GM23248 (cell line): Measurements from ENCODE around the gene SRF. TPM values are rescaled to one million over a fixed set of nuclear protein-coding genes. Genes with fewer than 3 reads are reported as not detected.

ENCODE experiments used
- DNase-seq: peaks from one replicate; pipeline ENCODE4 v3.0.0-alpha.2; 2015
- H2AFZ ChIP-seq: fragments of 200-600 bp; sonication (generic); 2 replicates; pipeline ENCODE4 v1.6.1; 2016; ENCODE audit warnings: antibody characterized with exemption
- H3F3A ChIP-seq: fragments of 200-600 bp; sonication (generic); 2 replicates; pipeline ENCODE4 v1.6.1; 2016; ENCODE audit warnings: mild to moderate bottlenecking, antibody characterized with exemption, mixed run types; ENCODE audit not compliant: insufficient read depth
- H3K27ac ChIP-seq: fragments of 200-600 bp; sonication (generic); 2 replicates; pipeline ENCODE4 v1.5.1; 2016; ENCODE audit warnings: mild to moderate bottlenecking
- H3K27me3 ChIP-seq: fragments of 200-600 bp; sonication (generic); replicated peaks from 2 replicates; pipeline ENCODE4 v1.6.1; 2016; ENCODE audit warnings: mild to moderate bottlenecking; ENCODE audit not compliant: insufficient read depth
- H3K36me3 ChIP-seq: fragments of 200-600 bp; sonication (generic); 2 replicates; pipeline ENCODE4 v1.6.1; 2016; ENCODE audit warnings: low read depth, mild to moderate bottlenecking
- H3K4me1 ChIP-seq: fragments of 200-600 bp; sonication (generic); 2 replicates; pipeline ENCODE4 v1.6.1; 2016; ENCODE audit warnings: mild to moderate bottlenecking; ENCODE audit not compliant: insufficient read depth
- H3K4me2 ChIP-seq: fragments of 200-600 bp; sonication (generic); one replicate; pipeline ENCODE4 v1.6.1; 2016; ENCODE audit warnings: mild to moderate bottlenecking; ENCODE audit not compliant: unreplicated experiment
- H3K4me3 ChIP-seq: fragments of 200-600 bp; sonication (generic); 2 replicates; pipeline ENCODE4 v1.5.1; 2016; ENCODE audit warnings: mild to moderate bottlenecking
- H3K79me2 ChIP-seq: fragments of 200-600 bp; sonication (generic); 2 replicates; pipeline ENCODE4 v1.6.1; 2016; ENCODE audit warnings: mild to moderate bottlenecking; ENCODE audit not compliant: insufficient read depth
- H3K9ac ChIP-seq: fragments of 200-600 bp; sonication (generic); 2 replicates; pipeline ENCODE4 v1.6.1; 2016; ENCODE audit warnings: mild to moderate bottlenecking
- H3K9me2 ChIP-seq: fragments of 200-600 bp; sonication (generic); 2 replicates; pipeline ENCODE4 v1.6.1; 2016; ENCODE audit warnings: mixed run types, mild to moderate bottlenecking, moderate library complexity; ENCODE audit not compliant: insufficient read depth
- H3K9me3 ChIP-seq: fragments of 200-600 bp; sonication (generic); one replicate; pipeline ENCODE4 v1.6.1; 2017; ENCODE audit warnings: low read depth
- H4K20me1 ChIP-seq: fragments of 200-600 bp; sonication (generic); 2 replicates; pipeline ENCODE4 v1.6.0; 2016; ENCODE audit not compliant: insufficient read depth
- EZH2 ChIP-seq: fragments of 200-600 bp; sonication (generic); IDR thresholded peaks from 2 replicates; pipeline ENCODE4 v1.6.1; 2018; ENCODE audit warnings: antibody characterized with exemption, mild to moderate bottlenecking; ENCODE audit not compliant: insufficient read depth, poor library complexity, severe bottlenecking
- EZH2phosphoT487 ChIP-seq: fragments of 200-600 bp; sonication (generic); IDR thresholded peaks from 2 replicates; pipeline ENCODE4 v1.6.1; 2018; ENCODE audit warnings: antibody characterized with exemption, moderate library complexity, mild to moderate bottlenecking, low read depth; ENCODE audit not compliant: insufficient read depth
- WGBS, 2 experiments: methylation state at CpG; one replicate each; pipeline ENCODE4 v1.1.6; 2015 to 2017; ENCODE audit warnings: low lambda C conversion rate in 2 of 2, low coverage in 1 of 2; ENCODE audit errors: missing lambda C conversion rate in 2 of 2; 5-methylcytosine and 5-hydroxymethylcytosine counted together
- in situ Hi-C: fragments of 300-500 bp; cut with MboI; formaldehyde crosslinking; loops from 2 replicates; pipeline ENCODE4 v1.15.0; 2020
- polyA plus RNA-seq: library from polyadenylated mRNA; unstranded; fragments of >200 nt; fragmentation: Nextera tagmentation; extraction: Ambion mirVana; gene quantifications from 2 replicates; pipeline ENCODE4 v1.2.1, GENCODE V29; 2016
- total RNA-seq: library from RNA; depleted of rRNA; stranded (reverse); fragments of >200 nt; shearing (Covaris generic); gene quantifications from 2 replicates; pipeline ENCODE4 v1.2.3, GENCODE V29; 2014

Gene SRF
- total and polyA plus RNA-seq, 2 experiments from 2014 or later = 3.3 to 29.6 TPM

DNA sequence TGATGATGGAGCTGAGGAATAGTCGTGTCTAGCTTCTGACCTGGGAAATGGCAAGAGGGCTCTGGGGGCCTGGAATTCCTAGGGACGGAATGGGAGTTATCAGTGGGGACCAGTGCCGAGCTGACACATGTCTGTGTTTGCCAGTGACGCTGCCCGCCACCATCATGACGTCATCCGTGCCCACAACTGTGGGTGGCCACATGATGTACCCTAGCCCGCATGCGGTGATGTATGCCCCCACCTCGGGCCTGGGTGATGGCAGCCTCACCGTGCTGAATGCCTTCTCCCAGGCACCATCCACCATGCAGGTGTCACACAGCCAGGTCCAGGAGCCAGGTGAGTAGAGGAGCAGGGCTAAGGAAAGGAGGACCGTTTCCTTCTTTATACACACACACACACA is 7.1 kb downstream of the SRF start:
- Histone ChIP-seq H3K4me3 (no peak overlapping the region), H4K20me1 (no peaks in the 10 kb centered on the region), H3K4me1 (peaks cover 27% of the 10 kb centered on the region), H3K4me2 (no peak overlapping the region), H3K9me3 (no peaks in the 10 kb centered on the region), H3F3A (peaks cover 29% of the 10 kb centered on the region), H3K27ac (no peak overlapping the region), H3K36me3 (peaks cover 14% of the 10 kb centered on the region), H2AFZ (no peak overlapping the region), H3K79me2 (peaks cover 57% of the 10 kb centered on the region), H3K27me3 (no peaks in the 10 kb centered on the region), H3K9me2 (no peaks in the 10 kb centered on the region), H3K9ac (no peak overlapping the region)
- no peak for DNase-seq
- in situ Hi-C loops = no loop called here
- 88 to 94% methylated on average over 12 of the region's 12 CpGs for WGBS, 2 experiments
- TF ChIP-seq EZH2 (no peak), EZH2phosphoT487 (no peak)

DNA sequence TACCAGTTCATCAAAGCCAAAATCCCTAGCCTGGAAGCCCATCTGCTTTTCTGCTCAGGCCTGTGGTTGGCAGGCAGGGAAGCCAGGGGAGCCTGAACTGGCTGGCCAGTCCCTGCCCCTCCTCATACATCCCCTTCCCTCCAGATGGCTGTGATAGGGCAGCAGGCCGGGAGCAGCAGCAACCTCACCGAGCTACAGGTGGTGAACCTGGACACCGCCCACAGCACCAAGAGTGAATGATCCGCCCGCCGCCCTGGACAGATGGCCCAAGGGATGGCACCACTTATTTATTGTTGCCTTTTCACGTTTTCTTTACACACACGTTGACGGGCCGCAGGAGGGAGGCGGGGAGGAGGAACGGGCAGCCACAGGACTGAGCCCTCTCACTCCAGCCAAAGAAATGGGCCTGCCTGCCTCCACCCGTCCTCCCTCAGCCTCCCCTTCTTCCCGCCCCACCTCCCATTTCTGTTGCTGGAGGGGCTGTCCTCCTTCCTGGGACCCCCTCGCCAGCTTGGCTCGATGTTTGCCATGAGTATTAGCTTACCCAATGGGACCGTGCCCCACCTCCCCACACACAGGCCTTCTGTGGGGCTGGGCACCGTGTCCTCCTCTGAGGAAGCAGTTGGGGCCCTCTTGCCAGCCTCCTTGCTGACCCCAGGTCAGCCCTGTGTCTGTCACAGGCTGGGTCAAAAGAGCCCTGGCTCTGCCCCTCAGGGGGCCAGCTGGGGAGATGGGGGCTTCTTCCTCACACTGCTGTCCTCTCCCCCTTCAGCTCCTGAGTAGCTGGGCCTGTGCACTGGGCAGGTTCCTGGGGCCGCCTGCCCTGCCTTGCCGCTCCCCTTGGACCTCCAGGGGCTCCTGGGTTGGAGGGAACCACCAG is 8.1 kb downstream of the SRF start:
- H3K4me3 ChIP-seq = no peak overlapping the region
- peaks cover 14% of the 10 kb centered on the region for H3K36me3 ChIP-seq

DNA sequence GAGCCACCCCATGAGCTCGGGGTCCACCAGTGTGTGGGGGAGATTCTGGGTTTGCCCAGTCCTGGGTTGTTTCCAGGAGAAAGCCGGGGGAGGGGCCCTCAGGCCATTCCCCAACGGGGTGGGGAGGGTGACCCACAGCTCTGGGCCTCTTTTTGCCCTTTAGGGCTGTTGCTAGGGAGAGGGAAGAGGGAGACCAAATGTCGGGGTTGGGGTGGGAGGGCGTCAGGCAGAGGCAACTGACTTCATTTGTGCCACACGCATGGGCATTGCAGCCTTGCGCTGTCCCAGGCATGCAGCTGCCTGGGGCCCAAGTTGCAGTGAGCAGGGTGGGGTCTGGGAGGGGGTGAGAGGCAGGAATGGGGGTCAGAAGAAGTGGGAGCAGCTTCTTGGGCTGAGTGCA is 9.0 kb downstream of the SRF start:
- peaks cover 20% of the 10 kb centered on the region for H3F3A ChIP-seq
- in situ Hi-C loops = no loop called here
- peaks cover 22% of the 10 kb centered on the region for H3K4me1 ChIP-seq
- H3K27me3 ChIP-seq = no peaks in the 10 kb centered on the region
- H3K79me2 ChIP-seq = peaks cover 52% of the 10 kb centered on the region
- 92 to 100% methylated on average over 1 to 7 of the region's 7 CpGs for WGBS, 2 experiments
- no peak for TF ChIP-seq EZH2
- no peak for TF ChIP-seq EZH2phosphoT487
- no peak overlapping the region for H3K27ac ChIP-seq
- H3K4me2 ChIP-seq = no peak overlapping the region
- H3K4me3 ChIP-seq = no peak overlapping the region
- H3K9ac ChIP-seq = no peak overlapping the region
- peaks cover 12% of the 10 kb centered on the region for H3K36me3 ChIP-seq
- H2AFZ ChIP-seq = no peak overlapping the region
- no peaks in the 10 kb centered on the region for H3K9me3 ChIP-seq
- no peak for DNase-seq
- no peaks in the 10 kb centered on the region for H3K9me2 ChIP-seq
- no peaks in the 10 kb centered on the region for H4K20me1 ChIP-seq

More for the DNA sequence above, 8.1 kb downstream of the SRF start:
- Histone ChIP-seq H4K20me1 (no peaks in the 10 kb centered on the region), H2AFZ (no peak overlapping the region), H3K27me3 (no peaks in the 10 kb centered on the region), H3K27ac (no peak overlapping the region), H3F3A (peaks cover 24% of the 10 kb centered on the region), H3K9ac (no peak overlapping the region), H3K9me2 (no peaks in the 10 kb centered on the region), H3K79me2 (peaks cover 54% of the 10 kb centered on the region), H3K9me3 (no peaks in the 10 kb centered on the region), H3K4me2 (no peak overlapping the region), H3K4me1 (peaks cover 26% of the 10 kb centered on the region)
- DNase-seq = no peak
- in situ Hi-C loops = no loop called here
- 80 to 82% methylated on average over 20 of the region's 20 CpGs for WGBS, 2 experiments
- no peak for TF ChIP-seq EZH2
- TF ChIP-seq EZH2phosphoT487 = no peak

DNA sequence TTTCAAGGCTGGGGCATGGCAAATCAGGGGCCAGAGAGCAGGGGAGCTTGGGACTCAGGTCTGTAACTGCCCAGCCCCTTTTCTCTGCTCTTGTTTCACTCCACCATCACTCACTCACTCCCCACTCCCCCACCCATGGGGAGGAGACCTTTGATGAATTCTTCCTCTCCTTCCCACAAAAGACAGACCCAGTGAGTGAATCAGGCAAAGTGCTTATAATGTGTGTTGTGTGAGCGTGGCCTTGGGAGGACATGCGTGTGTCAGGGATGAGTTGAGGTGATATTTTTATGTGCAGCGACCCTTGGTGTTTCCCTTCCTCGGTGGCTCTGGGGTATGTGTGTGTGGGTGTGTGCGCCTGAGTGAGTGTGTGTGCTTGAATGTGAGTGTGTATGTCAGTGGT is 9.9 kb downstream of the SRF start:
- no peaks in the 10 kb centered on the region for H3K9me3 ChIP-seq
- peaks cover 5% of the 10 kb centered on the region; the same call in 1 of the 2 replicates for H3K36me3 ChIP-seq
- H3K27ac ChIP-seq = peak overlapping the region; percentile 51
- H3K9me2 ChIP-seq = no peaks in the 10 kb centered on the region
- in situ Hi-C loops = no loop called here
- H3K27me3 ChIP-seq = no peaks in the 10 kb centered on the region
- peak; percentile 26 for DNase-seq
- peaks cover 15% of the 10 kb centered on the region for H3F3A ChIP-seq
- peaks cover 17% of the 10 kb centered on the region for H3K4me1 ChIP-seq
- H3K79me2 ChIP-seq = peaks cover 43% of the 10 kb centered on the region
- no peaks in the 10 kb centered on the region for H4K20me1 ChIP-seq
- WGBS, 2 experiments = 50 to 56% methylated on average over 5 of the region's 5 CpGs
- TF ChIP-seq EZH2phosphoT487 (no peak), EZH2 (no peak)
- peak overlapping the region; percentile 80 for H3K9ac ChIP-seq
- H3K4me3 ChIP-seq = no peak overlapping the region
- peak overlapping the region; percentile 89 for H3K4me2 ChIP-seq
- no peak overlapping the region; the same call in 1 of the 2 replicates for H2AFZ ChIP-seq
